NK-92 (cell line): ENCODE results near the gene PRKACA.

Experiments used
- DNase-seq: peaks from one replicate; lab custom pipeline; 2025; ENCODE audit not compliant: unreplicated experiment; lab: John Stamatoyannopoulos, UW

The PRKACA gene

GRCh38 chr19:14117668-14118164, at the start of gene PRKACA:
Gene PRKACA, minus strand, starts transcription at chr19:14117762. Its CDS starts 215 bp downstream, at chr19:14117547.
- peak; percentile 92 for DNase-seq

- DNase-seq, result no peak
These were observed 49.5 kb upstream of the PRKACA start for GRCh38 chr19:14166999-14167575.

GRCh38 chr19:14165990-14166830, 48.6 kb upstream of the PRKACA start:
- DNase-seq, result no peak

GRCh38 chr19:14164724-14165493, 47.3 kb upstream of the PRKACA start:
- no peak for DNase-seq

- no peak for DNase-seq
These were observed 46.5 kb upstream of the PRKACA start for GRCh38 chr19:14164082-14164481.

- no peak for DNase-seq
These were observed 45.3 kb upstream of the PRKACA start for GRCh38 chr19:14162871-14163297.

- no peak for DNase-seq
These were observed 43.7 kb upstream of the PRKACA start for GRCh38 chr19:14161305-14161704.

- DNase-seq, result no peak
These were observed 42.6 kb upstream of the PRKACA start for GRCh38 chr19:14160017-14160703.

- no peak for DNase-seq
These were observed 41.5 kb upstream of the PRKACA start for GRCh38 chr19:14159059-14159458.

- no peak for DNase-seq
These were observed 40.9 kb upstream of the PRKACA start for GRCh38 chr19:14158276-14159023.

GRCh38 chr19:14156971-14157717, 39.6 kb upstream of the PRKACA start:
- DNase-seq, result no peak

- DNase-seq, result no peak
These were observed 38.6 kb upstream of the PRKACA start for GRCh38 chr19:14156122-14156521.

GRCh38 chr19:14155371-14155770, 37.8 kb upstream of the PRKACA start:
- DNase-seq, result no peak

GRCh38 chr19:14152713-14153112, 35.2 kb upstream of the PRKACA start:
- DNase-seq, result no peak

- no peak for DNase-seq
These were observed 33.5 kb upstream of the PRKACA start for GRCh38 chr19:14150770-14151661.

GRCh38 chr19:14150041-14150769, 32.6 kb upstream of the PRKACA start:
- DNase-seq, result no peak

- no peak for DNase-seq
These were observed 32.0 kb upstream of the PRKACA start for GRCh38 chr19:14149509-14149994.
